PC-3 (cell line): ENCODE measurements around the gene ELP5. TPM values are rescaled to one million over a fixed set of nuclear protein-coding genes. Genes with fewer than 3 reads are reported as not detected.

Source experiments
- ATAC-seq: fragments of 200-7000 bp; cut with Tn5 transposase; 2 replicates; pipeline ENCODE4 v1.9.1; 2020; ENCODE audit warnings: mild to moderate bottlenecking, moderate library complexity
- BruUV-seq: library from RNA; stranded (reverse); fragments of 400-500 nt; replicated peaks from 2 replicates; lab custom pipeline; 2021; lab: Mats Ljungman, UMichigan
- CTCF ChIA-PET: fragments of 300-600 bp; sonication (Branson Sonifier 250); formaldehyde crosslinking; loops from one replicate; lab custom pipeline; 2022; ENCODE audit warnings: antibody characterized with exemption; lab: Charles Lee
- POLR2A ChIA-PET: fragments of 300-600 bp; sonication (Branson Sonifier 250); formaldehyde crosslinking; loops from one replicate; lab custom pipeline; 2022; ENCODE audit warnings: antibody characterized with exemption; ENCODE audit not compliant: unreplicated experiment; lab: Charles Lee
- DNase-seq: peaks from one replicate; pipeline ENCODE4 v3.0.0-alpha.2; 2015
- H2AFZ ChIP-seq: fragments of 300-600 bp; sonication (generic); 2 replicates; pipeline ENCODE4 v1.6.0; 2016; ENCODE audit warnings: antibody characterized with exemption, low read length
- H3F3A ChIP-seq: fragments of 300-600 bp; sonication (generic); one replicate; pipeline ENCODE4 v1.6.0; 2017; ENCODE audit warnings: antibody characterized with exemption, low read length, control low read depth, mild to moderate bottlenecking; ENCODE audit not compliant: unreplicated experiment
- H3K27ac ChIP-seq: fragments of 300-600 bp; sonication (generic); 2 replicates; pipeline ENCODE4 v1.5.1; 2016; ENCODE audit warnings: mild to moderate bottlenecking, low read length
- H3K27me3 ChIP-seq: fragments of 300-600 bp; sonication (generic); 2 replicates; pipeline ENCODE4 v1.6.1; 2016; ENCODE audit warnings: low read length, mixed read lengths
- H3K36me3 ChIP-seq: fragments of 300-600 bp; sonication (generic); 2 replicates; pipeline ENCODE4 v1.6.1; 2016; ENCODE audit warnings: low read depth, mixed run types, low read length, mixed read lengths
- H3K4me1 ChIP-seq: fragments of 300-600 bp; sonication (generic); 2 replicates; pipeline ENCODE4 v1.5.1; 2016; ENCODE audit warnings: low read length; ENCODE audit not compliant: insufficient read depth
- H3K4me2 ChIP-seq: fragments of 300-600 bp; sonication (generic); 2 replicates; pipeline ENCODE4 v1.6.0; 2016; ENCODE audit warnings: low read length
- H3K4me3 ChIP-seq: fragments of 300-600 bp; sonication (generic); 2 replicates; pipeline ENCODE4 v1.5.1; 2016; ENCODE audit warnings: mild to moderate bottlenecking, low read length, mixed read lengths
- H3K79me2 ChIP-seq: fragments of 300-600 bp; sonication (generic); 2 replicates; pipeline ENCODE4 v1.6.1; 2017; ENCODE audit warnings: low read length, mixed read lengths
- H3K9ac ChIP-seq: fragments of 300-600 bp; sonication (generic); 2 replicates; pipeline ENCODE4 v1.6.0; 2016; ENCODE audit warnings: mild to moderate bottlenecking, low read length
- H3K9me2 ChIP-seq: fragments of 300-600 bp; sonication (generic); replicated peaks from 2 replicates; pipeline ENCODE4 v1.6.1; 2016; ENCODE audit warnings: mixed run types, low read length, mixed read lengths
- H3K9me3 ChIP-seq: fragments of 300-600 bp; sonication (generic); 2 replicates; pipeline ENCODE4 v1.6.1; 2016; ENCODE audit warnings: low read length, mixed read lengths
- H4K20me1 ChIP-seq: fragments of 300-600 bp; sonication (generic); 2 replicates; pipeline ENCODE4 v1.6.1; 2016; ENCODE audit warnings: low read length, mixed read lengths
- CTCF ChIP-seq: fragments of 300-600 bp; sonication (generic); conservative IDR thresholded peaks from 2 replicates; pipeline ENCODE4 v1.5.1; 2017; ENCODE audit warnings: antibody characterized with exemption, low read depth, mild to moderate bottlenecking, low read length
- EZH2 ChIP-seq: fragments of 300-600 bp; sonication (generic); IDR thresholded peaks from one replicate; pipeline ENCODE4 v1.6.1; 2017; ENCODE audit warnings: antibody characterized with exemption, mild to moderate bottlenecking, low read length; ENCODE audit not compliant: unreplicated experiment
- EZH2phosphoT487 ChIP-seq: fragments of 300-600 bp; sonication (generic); IDR thresholded peaks from 2 replicates; pipeline ENCODE4 v1.6.1; 2018; ENCODE audit warnings: mild to moderate bottlenecking, antibody characterized with exemption, low read length, borderline replicate concordance
- intact Hi-C: fragments of 100-400 bp; cut with micrococcal nuclease; formaldehyde crosslinking; loops from 2 replicates; pipeline ENCODE4 v1.9.0; 2023
- total RNA-seq: library from RNA; depleted of rRNA; stranded (reverse); fragments of >200 nt; gene quantifications from 2 replicates; pipeline ENCODE4 v1.2.3, GENCODE V29; 2014

ELP5 gene
- total RNA-seq, 1 experiment from 2014 or later: 67.5 TPM

- ATAC-seq (no peak), DNase-seq (peak; percentile 1)
- H3K4me1 ChIP-seq: peaks cover 30% of the 10 kb centered on the region
- ChIA-PET CTCF (no interaction called here), POLR2A (no interaction called here)
- no peak overlapping the region for H2AFZ ChIP-seq
- BruUV-seq: TSS peak; percentile 13
- H3K27ac ChIP-seq: no peak overlapping the region
- peaks cover 8% of the 10 kb centered on the region; the same call in 1 of the 2 replicates for H4K20me1 ChIP-seq
- no peak overlapping the region for H3K9ac ChIP-seq
- no peak for TF ChIP-seq CTCF
- no peak for TF ChIP-seq EZH2phosphoT487
- TF ChIP-seq EZH2: no peak
- H3K36me3 ChIP-seq: peaks cover 10% of the 10 kb centered on the region; the same call in 1 of the 2 replicates
- no peaks in the 10 kb centered on the region for H3K27me3 ChIP-seq
- H3K9me3 ChIP-seq: no peaks in the 10 kb centered on the region
- no peaks in the 10 kb centered on the region for H3K9me2 ChIP-seq
- peaks cover 53% of the 10 kb centered on the region for H3K79me2 ChIP-seq
- H3K4me2 ChIP-seq: peak overlapping the region; percentile 81
- intact Hi-C loops: no loop called here
- peak overlapping the region; percentile 89 for H3K4me3 ChIP-seq
- peaks cover 8% of the 10 kb centered on the region for H3F3A ChIP-seq
Observed at GRCh38 chr17:7232114-7232513, 19.9 kb upstream of the ELP5 start.

GRCh38 chr17:7233701-7234082 lies 18.3 kb upstream of the ELP5 start:
- Histone ChIP-seq H3K9ac (peak overlapping the region; percentile 88), H3K27me3 (no peaks in the 10 kb centered on the region), H3K79me2 (peaks cover 65% of the 10 kb centered on the region), H3K9me2 (no peaks in the 10 kb centered on the region), H3K4me1 (peaks cover 33% of the 10 kb centered on the region), H3K27ac (peak overlapping the region; percentile 64), H3K9me3 (no peaks in the 10 kb centered on the region), H3F3A (peaks cover 8% of the 10 kb centered on the region), H2AFZ (peak overlapping the region; percentile 82), H3K4me2 (peak overlapping the region; percentile 83), H4K20me1 (peaks cover 8% of the 10 kb centered on the region; the same call in 1 of the 2 replicates), H3K36me3 (peaks cover 13% of the 10 kb centered on the region; the same call in 1 of the 2 replicates), H3K4me3 (peak overlapping the region; percentile 89)
- peak; percentile 3; the same call in 1 of the 2 replicates for ATAC-seq
- TF ChIP-seq EZH2phosphoT487: no peak
- TF ChIP-seq EZH2: no peak
- TF ChIP-seq CTCF: no peak
- ChIA-PET POLR2A (no interaction called here), CTCF (no interaction called here)
- no peak for DNase-seq
- intact Hi-C loops: loop anchor here (2.0 kb wide), 1 partner anchor 13 kb away; no protein-coding TSS in a partner anchor
- TSS peak; percentile 28 for BruUV-seq
